DMS153 treated with DMSO at 0.1 percent for 48 hours (cell line): ENCODE results near the gene ATP6V0B.

ENCODE experiments used
- DNase-seq: peaks from one replicate; lab custom pipeline; 2025; ENCODE audit not compliant: unreplicated experiment; lab: John Stamatoyannopoulos, UW

The ATP6V0B gene

DNA sequence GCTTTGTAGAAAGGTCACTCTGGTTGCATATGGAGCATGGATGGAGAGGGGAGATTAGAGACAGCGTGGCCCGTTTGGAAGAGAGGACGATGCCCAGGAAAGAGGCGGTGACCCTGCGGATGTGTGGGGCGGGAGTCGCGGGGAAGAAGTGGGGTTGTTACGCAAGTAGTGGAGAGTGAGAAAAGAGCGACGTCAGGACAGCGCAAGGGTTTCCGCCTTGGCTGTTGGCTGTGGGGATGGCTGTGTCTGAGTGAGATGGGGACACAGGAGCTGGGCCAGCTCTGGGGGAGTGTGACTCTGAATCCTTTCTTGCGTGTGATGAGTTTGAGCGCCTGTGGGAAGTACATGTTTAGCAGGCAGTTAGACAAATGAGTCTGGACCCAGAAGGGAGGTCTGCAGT lies 8.0 kb downstream of the ATP6V0B start:
- no peak for DNase-seq

DNA sequence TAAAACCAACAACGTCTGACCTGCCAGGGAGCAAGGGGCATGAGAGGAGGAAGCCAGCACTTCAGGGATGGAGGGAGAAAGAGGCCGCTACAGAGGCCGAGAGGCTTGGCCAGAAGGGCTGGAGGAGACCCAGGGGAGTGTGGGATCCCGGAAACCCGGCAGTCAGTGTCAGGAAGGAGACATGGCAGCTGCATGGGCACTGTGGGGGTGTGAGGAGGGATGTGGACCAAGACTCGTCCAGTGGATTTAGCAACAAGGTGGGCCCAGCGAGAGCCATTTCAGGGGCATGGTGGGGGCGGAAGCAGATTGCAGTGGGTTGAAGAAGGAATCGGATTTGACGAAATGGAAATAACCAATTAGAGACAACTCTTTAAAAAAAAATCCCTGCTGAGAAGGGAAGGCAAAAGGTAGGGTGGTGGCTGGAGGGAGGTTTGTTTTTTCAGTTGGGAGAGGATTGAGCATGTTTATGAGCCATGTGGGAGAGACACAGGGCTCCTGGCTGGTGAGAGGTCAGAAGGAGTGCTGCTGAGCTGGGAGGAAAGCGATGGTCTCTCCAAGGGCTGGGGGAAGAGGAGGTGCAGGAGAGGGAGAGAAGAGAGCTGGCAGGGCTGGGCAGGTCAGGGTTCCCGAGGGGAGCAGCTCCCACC lies 8.6 kb downstream of the ATP6V0B start:
- no peak for DNase-seq

DNA sequence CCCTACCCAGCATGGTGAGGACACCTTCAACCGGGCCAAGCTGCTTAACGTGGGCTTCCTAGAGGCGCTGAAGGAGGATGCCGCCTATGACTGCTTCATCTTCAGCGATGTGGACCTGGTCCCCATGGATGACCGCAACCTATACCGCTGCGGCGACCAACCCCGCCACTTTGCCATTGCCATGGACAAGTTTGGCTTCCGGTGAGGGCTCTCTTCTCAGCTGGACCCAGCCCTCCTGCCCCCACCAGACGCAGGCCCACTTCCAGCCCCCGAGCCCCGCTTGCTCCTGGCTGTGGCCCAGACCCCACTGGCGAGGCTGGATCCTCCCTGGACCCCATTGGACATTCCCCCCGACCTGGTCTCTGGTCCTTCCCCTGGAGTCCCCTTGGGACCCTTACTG lies 10.1 kb downstream of the ATP6V0B start:
- DNase-seq = no peak

DNA sequence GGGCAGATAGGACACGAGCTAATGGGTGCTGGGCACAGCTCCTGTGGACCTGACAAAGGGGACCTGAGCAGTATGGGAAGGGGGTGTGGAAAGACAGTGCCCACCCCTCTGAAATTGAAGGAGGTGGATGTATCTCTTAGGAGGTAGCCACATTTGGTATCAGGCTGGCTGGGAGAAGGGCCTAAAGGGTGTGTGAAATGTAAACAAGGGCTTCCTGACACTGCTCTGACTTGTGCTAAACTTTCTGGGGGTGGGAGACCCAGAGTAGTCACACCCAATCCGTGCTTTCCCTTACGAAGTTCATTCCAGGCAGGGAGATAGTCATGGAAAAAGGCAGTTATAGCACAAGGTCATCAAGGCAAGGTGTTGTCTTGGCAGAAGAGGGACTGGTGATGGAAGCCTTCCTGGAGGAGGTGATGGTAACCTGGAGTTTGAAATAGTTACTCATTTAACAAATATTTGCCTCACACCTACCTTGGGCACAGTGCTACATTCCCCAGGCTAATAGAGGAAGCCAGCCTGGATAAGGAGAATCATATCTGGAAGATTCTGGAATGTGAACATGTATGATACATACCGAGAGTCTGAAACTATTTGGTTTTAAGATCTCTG lies 11.3 kb downstream of the ATP6V0B start:
- DNase-seq = no peak

DNA sequence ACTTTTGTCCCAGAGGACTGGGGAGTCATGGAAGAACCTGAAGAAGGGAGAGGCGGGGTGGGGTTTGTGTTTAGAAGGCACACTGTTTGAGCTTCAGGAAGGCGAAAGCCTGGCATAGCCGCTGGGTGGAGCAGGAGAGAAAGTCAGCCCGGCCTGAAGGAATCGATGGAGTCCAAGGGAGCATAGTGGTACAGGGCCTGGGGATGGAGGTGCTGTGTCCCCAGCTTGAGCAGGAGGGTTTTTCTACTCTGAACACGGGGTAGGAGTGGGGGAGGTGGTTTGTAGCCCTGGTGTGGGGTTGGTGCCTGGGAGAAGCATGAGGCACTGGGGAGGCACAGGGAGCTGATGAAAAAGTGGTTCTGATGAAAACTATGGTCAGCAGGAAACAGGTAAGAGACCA lies 12.0 kb downstream of the ATP6V0B start:
- no peak for DNase-seq

DNA sequence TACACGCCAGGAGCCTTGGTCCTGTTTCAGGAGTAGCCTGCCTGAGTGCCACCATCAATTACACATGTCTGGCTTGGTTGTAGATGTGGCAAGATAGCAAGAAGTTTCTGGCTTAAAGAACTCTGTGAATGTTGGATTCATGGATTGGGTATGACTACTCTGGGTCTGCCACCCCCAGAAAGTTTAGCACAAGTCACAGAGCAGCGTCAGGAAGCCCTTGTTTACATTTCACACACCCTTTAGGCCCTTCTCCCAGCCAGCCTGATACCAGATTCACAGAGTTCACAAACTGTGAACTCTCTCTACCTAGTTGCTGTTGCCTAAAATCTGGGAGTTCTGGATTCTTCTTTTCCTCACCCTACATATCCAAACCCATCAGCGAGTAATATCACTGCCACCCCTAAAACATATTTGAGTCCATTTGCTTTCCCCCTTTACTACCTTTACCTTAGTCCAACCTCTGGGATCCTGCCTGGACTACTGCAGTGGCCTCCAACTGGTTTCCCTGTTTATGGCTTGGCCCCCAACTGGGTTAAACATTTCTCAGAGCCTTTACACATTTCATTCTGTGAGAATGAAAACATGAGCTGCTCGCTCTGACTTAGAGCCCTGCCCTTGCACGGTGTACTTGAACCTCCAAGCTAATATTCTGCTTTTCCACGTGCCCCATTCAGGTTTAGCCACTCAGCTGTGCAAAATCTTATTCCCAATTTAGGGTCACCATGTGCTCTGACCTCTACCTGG lies 12.6 kb downstream of the ATP6V0B start:
- DNase-seq = no peak

DNA sequence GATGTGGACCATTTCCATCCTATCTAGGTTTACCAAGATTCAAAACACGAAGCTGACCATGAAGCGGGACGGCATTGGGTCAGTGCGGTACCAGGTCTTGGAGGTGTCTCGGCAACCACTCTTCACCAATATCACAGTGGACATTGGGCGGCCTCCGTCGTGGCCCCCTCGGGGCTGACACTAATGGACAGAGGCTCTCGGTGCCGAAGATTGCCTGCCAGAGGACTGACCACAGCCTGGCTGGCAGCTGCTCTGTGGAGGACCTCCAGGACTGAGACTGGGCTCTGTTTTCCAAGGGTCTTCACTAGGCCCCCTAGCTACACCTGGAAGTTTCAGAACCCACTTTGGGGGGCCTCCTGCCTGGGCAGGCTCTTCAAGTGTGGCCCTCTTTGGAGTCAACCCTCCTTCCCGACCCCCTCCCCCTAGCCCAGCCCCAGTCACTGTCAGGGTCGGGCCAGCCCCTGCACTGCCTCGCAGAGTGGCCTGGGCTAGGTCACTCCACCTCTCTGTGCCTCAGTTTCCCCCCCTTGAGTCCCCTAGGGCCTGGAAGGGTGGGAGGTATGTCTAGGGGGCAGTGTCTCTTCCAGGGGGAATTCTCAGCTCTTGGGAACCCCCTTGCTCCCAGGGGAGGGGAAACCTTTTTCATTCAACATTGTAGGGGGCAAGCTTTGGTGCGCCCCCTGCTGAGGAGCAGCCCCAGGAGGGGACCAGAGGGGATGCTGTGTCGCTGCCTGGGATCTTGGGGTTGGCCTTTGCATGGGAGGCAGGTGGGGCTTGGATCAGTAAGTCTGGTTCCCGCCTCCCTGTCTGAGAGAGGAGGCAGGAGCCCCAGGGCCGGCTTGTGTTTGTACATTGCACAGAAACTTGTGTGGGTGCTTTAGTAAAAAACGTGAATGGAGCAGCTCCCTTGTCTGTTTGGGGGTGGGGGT lies 15.8 kb downstream of the ATP6V0B start:
- DNase-seq = no peak

DNA sequence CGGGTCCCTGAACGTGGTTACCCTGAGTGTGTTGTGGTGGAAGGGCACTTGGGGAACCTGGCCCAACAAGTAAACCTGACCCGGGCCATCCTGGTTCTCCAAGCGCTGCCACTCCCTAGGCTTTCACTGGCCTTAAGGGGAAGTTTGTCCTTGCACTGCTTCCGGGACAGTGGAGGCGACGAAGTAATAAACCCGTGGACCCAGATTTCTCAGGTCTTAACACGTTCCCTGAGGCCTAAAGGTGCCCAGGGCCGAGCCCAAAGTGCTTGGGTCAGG lies 16.4 kb downstream of the ATP6V0B start:
- DNase-seq = no peak

DNA sequence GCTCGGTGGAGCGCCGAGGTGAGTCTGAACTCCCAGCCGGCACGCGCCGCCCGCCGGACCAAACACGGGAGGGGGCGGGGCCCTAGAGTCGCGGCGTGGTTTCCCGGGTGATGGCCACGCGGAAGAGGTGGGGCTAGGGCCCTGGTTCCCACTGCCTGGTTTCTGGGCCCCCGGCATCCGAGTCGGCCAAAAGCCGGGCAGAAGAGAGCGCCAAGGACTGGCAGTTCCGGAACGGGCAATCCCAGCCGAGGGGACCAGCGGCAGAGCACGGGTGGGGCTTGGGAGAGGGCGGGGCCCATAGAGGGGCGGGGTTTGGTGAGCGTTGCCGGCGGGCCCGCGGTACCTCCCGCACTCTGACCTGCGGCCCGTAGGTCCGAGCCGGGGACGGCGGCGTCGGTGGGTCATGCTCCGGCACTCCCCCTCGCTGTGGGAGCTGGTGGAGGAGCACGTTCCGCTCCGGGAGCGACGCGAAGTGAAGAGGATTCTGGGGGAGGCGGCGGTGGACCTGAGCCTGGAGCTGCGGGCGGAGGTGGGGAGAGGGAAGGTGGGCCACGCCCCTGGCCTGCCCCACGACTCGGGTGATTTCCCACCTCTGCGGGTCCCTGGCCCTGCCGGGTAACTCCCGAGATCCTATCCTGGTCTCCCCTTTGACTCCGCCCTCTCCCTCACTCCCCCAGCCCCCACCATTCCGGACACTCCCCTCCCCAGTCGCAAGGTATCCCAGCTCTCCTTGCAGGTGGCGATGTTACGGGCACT lies 16.9 kb downstream of the ATP6V0B start, which contains the start of gene CCDC24:
TSS of gene CCDC24 (plus strand) at position 124 of the 756 bp plus-strand sequence. CDS start at position 404, 280 bp downstream.
- peak; percentile 83 for DNase-seq

DNA sequence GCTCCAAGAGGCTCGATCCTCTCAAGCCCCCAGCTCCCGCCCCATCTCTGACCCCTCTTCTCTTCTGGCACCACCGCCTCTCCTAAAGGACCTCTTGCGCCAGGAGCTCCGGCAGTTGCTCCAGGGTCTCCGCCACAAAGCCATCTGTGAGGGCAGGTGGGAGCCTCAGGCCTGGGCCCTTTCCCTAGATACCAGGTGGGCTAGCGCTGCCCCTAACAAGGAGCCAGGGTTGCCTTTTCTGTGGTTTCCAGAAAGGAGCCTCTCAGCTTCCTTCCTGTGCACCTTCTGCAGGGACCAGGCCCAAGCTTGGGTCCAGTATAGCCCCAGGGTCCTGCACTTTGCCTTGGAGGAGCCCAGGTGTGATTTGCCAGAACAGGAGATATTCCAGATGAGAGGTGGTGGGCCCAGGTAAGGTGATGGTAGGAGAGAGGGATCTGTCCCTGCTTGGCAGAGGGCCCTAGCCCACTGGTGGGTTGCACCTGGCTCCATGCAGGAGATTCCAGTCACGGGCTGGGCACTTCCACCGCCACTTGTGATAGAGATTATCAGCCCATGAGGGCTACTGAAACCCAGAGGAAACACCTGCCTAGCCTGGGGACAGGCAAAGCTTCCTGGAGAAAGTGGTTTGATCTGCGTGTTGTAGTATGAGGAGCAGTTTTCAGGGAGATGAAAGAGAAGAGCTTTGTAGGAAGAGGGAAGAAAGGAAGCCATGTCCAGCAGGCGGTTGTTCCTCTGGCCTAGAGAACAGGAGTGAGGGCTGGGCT lies 17.7 kb downstream of the ATP6V0B start:
- DNase-seq = no peak

DNA sequence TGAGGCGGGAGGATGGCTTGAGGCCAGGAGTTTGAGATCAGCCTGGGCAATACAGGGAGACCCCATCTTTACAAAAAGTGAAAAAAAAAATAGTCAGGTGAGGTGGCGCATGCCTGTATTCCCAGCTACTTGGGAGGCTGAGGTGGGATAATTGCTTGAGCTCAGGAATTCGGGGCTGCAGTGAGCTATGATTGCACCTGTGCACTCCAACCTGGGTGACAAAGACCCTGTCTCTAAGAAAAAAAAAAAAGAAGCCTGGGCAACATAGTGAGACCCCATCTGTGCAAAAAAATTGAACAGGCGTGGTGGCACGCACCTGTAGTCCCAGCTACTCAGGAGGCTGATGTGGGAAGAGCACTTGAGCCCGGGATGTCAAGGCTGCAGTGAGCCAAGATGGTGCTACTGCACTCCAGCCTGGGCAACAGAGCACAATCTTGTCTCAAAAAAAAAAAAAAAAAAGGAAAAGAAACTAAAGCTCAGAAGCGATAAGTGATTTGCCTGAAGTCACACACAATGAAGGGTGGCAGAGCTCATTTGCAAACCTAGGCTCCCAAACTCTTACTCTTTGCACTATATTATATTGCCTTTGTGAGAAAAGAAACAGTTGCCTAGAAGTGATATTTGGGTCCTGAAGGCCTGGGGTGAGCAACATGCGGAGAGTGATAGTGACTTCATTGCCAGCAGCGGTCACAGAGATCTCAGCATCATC lies 18.6 kb downstream of the ATP6V0B start:
- no peak for DNase-seq

DNA sequence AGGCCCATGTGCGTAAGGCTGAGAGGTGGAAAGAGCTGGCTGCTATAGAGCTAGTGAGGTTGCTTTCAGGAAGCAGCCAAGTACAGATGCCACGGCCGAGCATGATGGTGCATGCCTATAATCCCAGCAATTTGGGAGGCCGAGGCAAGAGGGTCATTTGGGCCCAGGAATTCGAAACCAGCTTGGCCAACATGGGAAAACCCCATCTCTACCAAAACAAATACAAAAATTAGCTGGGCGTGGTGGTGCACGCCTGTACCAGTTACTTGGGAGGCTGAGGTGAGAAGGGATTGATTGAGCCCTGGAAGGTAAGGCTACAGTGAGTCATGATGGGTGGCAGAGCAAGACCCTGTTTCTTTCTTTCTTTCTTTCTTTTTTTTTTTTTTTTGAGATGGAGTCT lies 19.3 kb downstream of the ATP6V0B start:
- no peak for DNase-seq

DNA sequence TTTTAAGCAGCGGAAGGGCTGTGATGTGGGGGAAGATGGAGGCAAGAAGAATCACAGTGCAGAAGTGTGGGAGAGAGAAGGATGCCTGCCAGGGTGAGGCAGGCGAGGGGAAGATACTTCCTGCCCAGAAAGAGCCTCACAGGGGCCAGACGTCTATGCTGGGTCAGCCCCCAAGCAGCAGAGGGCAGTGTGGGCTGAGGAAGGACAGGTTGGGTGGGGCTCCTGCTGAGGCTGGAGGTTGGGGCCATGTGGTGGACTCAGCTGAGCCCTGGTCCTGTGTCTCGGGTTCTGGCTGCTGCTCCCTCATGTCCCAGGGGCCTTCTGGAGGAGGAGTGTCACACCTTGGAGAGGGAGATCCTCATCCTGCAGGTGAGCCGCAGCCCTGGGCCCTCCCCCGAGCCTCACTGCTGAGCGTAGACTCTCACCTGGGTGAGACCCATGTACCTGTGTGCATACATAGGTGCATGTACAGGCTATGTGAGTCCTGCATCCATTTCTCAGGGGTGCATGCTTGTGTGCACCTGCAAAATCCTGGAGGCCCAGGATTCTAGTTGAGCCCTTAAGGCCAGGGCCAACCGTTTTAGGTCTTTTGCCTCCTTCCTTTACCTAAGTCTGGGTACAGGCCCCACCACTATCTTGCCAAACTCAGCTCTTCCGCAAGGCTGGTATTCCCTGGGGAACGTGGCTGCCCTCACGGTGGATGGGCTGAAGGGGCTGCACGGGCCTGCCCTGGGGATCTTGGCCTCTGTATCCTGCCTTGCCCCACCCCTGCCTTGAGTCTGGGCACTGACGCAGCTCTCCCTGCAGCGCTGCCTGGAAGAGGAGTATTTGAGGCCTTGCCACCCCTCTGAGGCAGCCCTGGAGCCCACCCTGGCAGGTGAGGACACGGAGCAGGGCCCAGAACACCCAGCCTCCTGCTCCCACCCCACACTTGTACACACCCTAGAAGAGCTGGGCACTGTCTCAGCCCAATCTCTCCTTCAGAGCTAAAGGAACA lies 20.3 kb downstream of the ATP6V0B start:
- DNase-seq = peak; percentile 15

DNA sequence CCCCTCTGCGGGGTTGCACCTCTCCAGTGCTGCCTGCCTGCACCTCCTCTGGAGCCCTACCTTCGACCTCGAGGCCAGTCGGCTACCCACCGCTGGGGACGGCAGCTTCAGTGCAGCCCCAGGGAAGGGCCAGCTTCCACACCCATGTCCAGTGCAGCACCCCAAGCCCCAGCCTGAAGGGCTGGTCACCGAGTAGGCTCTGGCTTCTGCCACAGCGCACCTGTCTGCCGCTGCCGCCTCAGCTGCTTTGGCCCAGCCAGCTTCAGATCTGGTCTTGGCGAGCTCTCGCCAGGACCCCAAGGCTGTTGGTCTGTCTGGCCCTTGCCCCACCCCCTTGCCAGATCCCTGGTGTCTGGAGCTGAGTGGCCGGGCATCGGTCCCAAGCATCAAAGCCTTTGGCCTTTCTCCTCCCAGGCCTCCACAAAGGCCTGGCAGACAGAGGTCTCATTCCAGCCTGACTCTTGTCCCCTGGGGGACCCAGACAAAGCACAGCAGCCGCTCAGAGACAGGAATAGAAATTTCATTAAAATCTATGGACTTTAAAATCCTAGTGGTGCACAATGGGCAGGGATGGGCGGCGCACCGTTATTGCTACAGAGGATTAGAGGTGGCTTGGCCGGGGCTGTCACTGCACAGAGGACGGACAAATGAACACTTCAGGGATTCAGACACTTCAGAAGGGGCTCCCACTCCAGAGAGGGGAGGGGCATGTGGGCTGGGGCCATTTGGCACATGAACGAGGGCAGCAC lies 21.4 kb downstream of the ATP6V0B start:
- DNase-seq = no peak

DNA sequence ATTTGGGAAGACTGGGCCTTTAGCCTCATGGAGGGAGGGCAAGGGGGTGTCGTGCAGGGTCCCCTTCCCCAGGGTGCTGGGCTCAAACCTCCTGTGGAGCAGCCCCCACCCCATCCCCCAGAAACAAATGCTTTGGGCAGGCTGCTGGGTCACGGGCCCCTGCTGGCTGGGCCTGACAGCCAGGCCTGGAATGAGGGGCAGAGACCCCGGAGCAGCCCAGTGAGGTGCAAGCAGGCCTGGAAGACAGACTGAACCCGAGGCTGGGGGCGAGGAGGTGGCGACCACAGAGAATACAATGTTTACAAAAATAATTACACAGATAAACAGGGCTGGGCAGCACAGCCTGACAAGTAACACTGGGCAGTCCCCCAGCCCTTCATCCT lies 22.0 kb downstream of the ATP6V0B start:
- DNase-seq = no peak

DNA sequence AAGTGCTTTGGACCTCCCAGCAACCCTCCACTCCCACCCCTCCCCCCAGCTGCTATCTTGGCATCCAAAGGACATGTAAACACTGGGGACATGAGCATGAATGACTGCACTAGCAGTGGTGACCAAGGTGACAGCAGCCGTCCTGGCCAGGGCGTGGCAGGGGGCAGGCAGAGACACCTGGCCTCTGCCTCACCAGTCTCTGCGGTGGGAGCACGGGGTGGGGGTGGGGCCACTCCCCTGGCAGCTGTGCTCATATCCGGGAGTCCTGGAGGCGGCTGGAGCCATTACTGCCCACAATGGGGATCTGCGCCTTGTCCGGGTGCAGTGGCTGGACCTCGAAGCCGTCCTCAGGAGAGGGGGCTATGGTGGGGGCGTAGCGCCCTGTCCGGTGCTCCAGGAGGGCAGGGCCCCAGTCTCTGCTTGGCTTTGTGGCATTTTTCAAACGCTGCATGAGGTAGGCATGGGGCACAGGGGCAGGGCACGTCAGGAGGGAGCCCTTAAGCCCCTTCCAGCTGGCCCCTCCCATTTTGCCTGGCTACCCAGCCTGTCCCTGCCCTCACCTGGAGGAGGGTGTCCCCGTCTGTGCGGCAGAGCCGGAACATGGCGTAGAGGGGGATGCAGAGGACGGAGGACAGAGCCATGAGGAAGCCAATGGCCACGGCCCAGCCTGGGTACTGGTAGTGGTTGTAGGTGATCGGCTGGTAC lies 22.7 kb downstream of the ATP6V0B start:
- DNase-seq = peak; percentile 81

DNA sequence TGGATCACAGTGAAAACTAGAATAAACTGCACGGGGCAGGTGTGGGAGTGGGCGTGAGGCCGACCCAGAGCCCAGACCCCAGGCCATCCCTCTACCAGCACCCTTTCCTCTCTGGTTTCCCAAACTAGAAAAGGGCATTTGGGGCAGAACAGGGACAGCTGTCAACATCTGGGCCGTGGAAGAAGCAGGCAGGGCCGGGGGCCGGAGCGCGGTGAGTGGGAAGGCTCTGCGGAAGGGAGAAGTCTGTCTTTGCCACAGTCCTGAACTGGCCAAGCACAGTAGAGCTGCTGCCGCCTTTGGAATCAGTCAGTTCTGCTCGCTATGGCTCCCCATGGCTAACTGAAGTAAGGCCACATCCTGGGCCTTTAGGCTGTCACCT lies 23.2 kb downstream of the ATP6V0B start:
- DNase-seq = no peak
